H1 (cell line): ENCODE data around the gene ABCA13. TPM values are rescaled to one million over a fixed set of nuclear protein-coding genes. Genes with fewer than 3 reads are reported as not detected.

Source experiments
- CTCF ChIA-PET: fragments of 300-600 bp; sonication (Branson Sonifier 250); formaldehyde crosslinking; loops from one replicate; lab custom pipeline; 2021; ENCODE audit not compliant: partially characterized antibody; lab: Charles Lee
- POLR2A ChIA-PET: fragments of 300-600 bp; sonication (Branson Sonifier 250); formaldehyde crosslinking; loops from one replicate; lab custom pipeline; 2021; ENCODE audit warnings: inconsistent platforms; ENCODE audit not compliant: partially characterized antibody; lab: Charles Lee
- DNase-seq, 2 experiments: peaks; one replicate each; pipeline versions ENCODE4 v3.0.0 to v3.0.0-alpha.2; 2010 to 2022; ENCODE audit warnings: low spot score in 2 of 2, low read depth in 1 of 2, mixed read lengths in 1 of 2
- FAIRE-seq: peaks from 2 replicates; lab custom pipeline; 2011; peaks lifted over from hg19 to GRCh38; lab: Jason Lieb, UNC
- H2AFZ ChIP-seq: 2 replicates; pipeline ENCODE4 v1.8.1; 2012; ENCODE audit warnings: low read length, inconsistent platforms
- H2AK5ac ChIP-seq: 2 replicates; pipeline ENCODE4 v1.6.1; 2013; ENCODE audit warnings: low read depth, low read length
- H2BK120ac ChIP-seq: replicated peaks from 2 replicates; pipeline ENCODE3; 2013; ENCODE audit warnings: low read depth, low read length, inconsistent platforms
- H2BK12ac ChIP-seq: 2 replicates; pipeline ENCODE4 v1.6.1; 2013; ENCODE audit warnings: low read depth, low read length
- H2BK15ac ChIP-seq: 2 replicates; pipeline ENCODE4 v1.6.1; 2013; ENCODE audit warnings: low read length
- H2BK20ac ChIP-seq: 2 replicates; pipeline ENCODE4 v1.6.1; 2013; ENCODE audit warnings: low read length
- H2BK5ac ChIP-seq: 2 replicates; pipeline ENCODE4 v1.6.1; 2013; ENCODE audit warnings: low read depth, low read length
- H3K14ac ChIP-seq: 2 replicates; pipeline ENCODE4 v1.6.1; 2013; ENCODE audit warnings: inconsistent platforms; ENCODE audit not compliant: insufficient read length
- H3K18ac ChIP-seq: 2 replicates; pipeline ENCODE4 v1.6.1; 2013; ENCODE audit warnings: low read length; ENCODE audit errors: extremely low read depth
- H3K23ac ChIP-seq: 2 replicates; pipeline ENCODE4 v1.6.1; 2013; ENCODE audit warnings: inconsistent platforms; ENCODE audit not compliant: insufficient read length
- H3K23me2 ChIP-seq: 2 replicates; pipeline ENCODE4 v1.6.1; 2013; ENCODE audit warnings: low read depth, low read length
- H3K27ac ChIP-seq: 2 replicates; pipeline ENCODE4 v1.6.1; 2011; ENCODE audit warnings: low read depth, low read length, inconsistent platforms
- H3K27me3 ChIP-seq, 4 experiments: replicated peaks in 1 of 4; 1 replicate in 1 of 4; 2 replicates in 3 of 4; pipeline versions ENCODE4 v1.6.1 to v1.8.1; 2011 to 2013; ENCODE audit warnings: low read length in 3 of 4, mild to moderate bottlenecking in 3 of 4, inconsistent platforms in 2 of 4, mixed read lengths in 2 of 4, moderate library complexity in 1 of 4; ENCODE audit not compliant: control insufficient read depth in 3 of 4, insufficient read depth in 3 of 4; ENCODE audit errors: extremely low read depth in 1 of 4
- H3K36me3 ChIP-seq, 4 experiments: 2 replicates each; pipeline versions ENCODE4 v1.6.1 to v1.8.1; 2011 to 2013; ENCODE audit warnings: mild to moderate bottlenecking in 4 of 4, low read length in 3 of 4, moderate library complexity in 2 of 4, control low read depth in 1 of 4, inconsistent platforms in 1 of 4; ENCODE audit not compliant: insufficient read depth in 4 of 4, control insufficient read depth in 2 of 4
- H3K4ac ChIP-seq: replicated peaks from 2 replicates; pipeline ENCODE3; 2013; ENCODE audit warnings: low read length, low read depth, mixed read lengths, inconsistent platforms; ENCODE audit not compliant: insufficient read length
- H3K4me1 ChIP-seq, 4 experiments: replicated peaks in 1 of 4; 1 replicate in 1 of 4; 2 replicates in 3 of 4; pipeline versions ENCODE4 v1.6.1 to v1.8.1; 2011 to 2013; ENCODE audit warnings: low read length in 3 of 4, inconsistent platforms in 2 of 4, mixed read lengths in 1 of 4; ENCODE audit not compliant: insufficient read depth in 4 of 4, control insufficient read depth in 3 of 4
- H3K4me2 ChIP-seq, 2 experiments: 2 replicates each; pipeline versions ENCODE4 v1.6.1 to v1.8.1; 2011 to 2013; ENCODE audit warnings: low read depth in 2 of 2, low read length in 2 of 2, control low read depth in 1 of 2, inconsistent platforms in 1 of 2, mild to moderate bottlenecking in 1 of 2; ENCODE audit not compliant: insufficient read depth in 1 of 2
- H3K4me3 ChIP-seq, 4 experiments: fragments of 200-600, 300-600 bp in 1 of 4; sonication (generic), shearing (Covaris generic), sonication (Bioruptor Twin) in 1 of 4; 2 replicates each; pipeline versions ENCODE4 v1.5.1 to v1.8.1; 2011 to 2016; ENCODE audit warnings: low read length in 4 of 4, low read depth in 3 of 4, control low read depth in 2 of 4, inconsistent platforms in 2 of 4, mild to moderate bottlenecking in 2 of 4, mixed read lengths in 1 of 4, moderate library complexity in 1 of 4; ENCODE audit not compliant: insufficient read depth in 2 of 4; ENCODE audit errors: extremely low read depth in 1 of 4
- H3K56ac ChIP-seq: replicated peaks from 2 replicates; pipeline ENCODE3; 2013; ENCODE audit warnings: low read depth, mild to moderate bottlenecking, mixed read lengths, low read length, inconsistent platforms; ENCODE audit not compliant: insufficient read length
- H3K79me1 ChIP-seq: 2 replicates; pipeline ENCODE4 v1.6.1; 2013; ENCODE audit warnings: low read depth, low read length, control low read depth
- H3K79me2 ChIP-seq, 2 experiments: 2 replicates each; pipeline versions ENCODE4 v1.6.1 to v1.8.1; 2012 to 2013; ENCODE audit warnings: low read length in 2 of 2, mild to moderate bottlenecking in 2 of 2, inconsistent platforms in 1 of 2; ENCODE audit not compliant: insufficient read depth in 2 of 2, control insufficient read depth in 1 of 2
- H3K9ac ChIP-seq, 4 experiments: replicated peaks in 1 of 4; 1 replicate in 1 of 4; 2 replicates in 3 of 4; pipeline versions ENCODE4 v1.6.1 to v1.8.1; 2011 to 2013; ENCODE audit warnings: low read depth in 3 of 4, low read length in 3 of 4, control low read depth in 2 of 4, mild to moderate bottlenecking in 2 of 4, moderate library complexity in 2 of 4, inconsistent platforms in 1 of 4; ENCODE audit errors: extremely low read depth in 1 of 4
- H3K9me3 ChIP-seq, 2 experiments: 2 replicates each; pipeline versions ENCODE4 v1.6.1 to v1.8.1; 2012 to 2013; ENCODE audit warnings: mild to moderate bottlenecking in 2 of 2, moderate library complexity in 2 of 2, control low read depth in 1 of 2, inconsistent platforms in 1 of 2, low read depth in 1 of 2, low read length in 1 of 2, mixed read lengths in 1 of 2; ENCODE audit not compliant: insufficient read depth in 2 of 2
- H4K20me1 ChIP-seq, 2 experiments: replicated peaks in 1 of 2; 2 replicates each; pipeline versions ENCODE3 to v1.8.1; 2011 to 2013; ENCODE audit warnings: inconsistent platforms in 2 of 2, low read length in 2 of 2, mild to moderate bottlenecking in 1 of 2; ENCODE audit not compliant: insufficient read depth in 2 of 2, control insufficient read depth in 1 of 2
- H4K5ac ChIP-seq: 2 replicates; pipeline ENCODE4 v1.6.1; 2013; ENCODE audit warnings: low read length, low read depth, mixed read lengths, inconsistent platforms; ENCODE audit not compliant: insufficient read length
- H4K8ac ChIP-seq: 2 replicates; pipeline ENCODE4 v1.8.0; 2013; ENCODE audit warnings: mild to moderate bottlenecking, moderate library complexity, low read length, inconsistent platforms; ENCODE audit not compliant: insufficient read depth; ENCODE audit errors: extremely low read depth
- H4K91ac ChIP-seq: replicated peaks from 2 replicates; pipeline ENCODE3; 2013; ENCODE audit warnings: low read length, mixed read lengths, inconsistent platforms; ENCODE audit not compliant: insufficient read length
- HDAC2 ChIP-seq, 2 experiments: fragments of 300-600 bp in 1 of 2; sonication (generic) in 1 of 2; IDR thresholded peaks; 2 replicates each; pipeline ENCODE4 v1.6.1; 2011 to 2012; ENCODE audit warnings: low read depth in 2 of 2, low read length in 2 of 2, mild to moderate bottlenecking in 2 of 2, moderate library complexity in 2 of 2, borderline replicate concordance in 1 of 2, inconsistent platforms in 1 of 2
- KDM4A ChIP-seq: IDR thresholded peaks from one replicate; pipeline ENCODE4 v1.7.1; 2012; ENCODE audit warnings: low read depth, mild to moderate bottlenecking, moderate library complexity, low read length, inconsistent platforms; ENCODE audit not compliant: severe bottlenecking
- NANOG ChIP-seq: IDR thresholded peaks from 2 replicates; pipeline ENCODE4 v1.6.1; 2011; ENCODE audit warnings: low read length, low read depth, mild to moderate bottlenecking, inconsistent platforms; ENCODE audit not compliant: insufficient read depth, poor library complexity, severe bottlenecking
- RNF2 ChIP-seq: fragments of 200-900, 300-1000 bp; sonication (generic); IDR thresholded peaks from 2 replicates; pipeline ENCODE4 v1.7.1; 2016; ENCODE audit warnings: borderline replicate concordance, low read depth, mild to moderate bottlenecking, antibody characterized with exemption, low read length; ENCODE audit not compliant: poor library complexity, severe bottlenecking; ENCODE audit errors: missing control alignments
- SAP30 ChIP-seq: fragments of 300-600 bp; sonication (generic); IDR thresholded peaks from 2 replicates; pipeline ENCODE4 v1.7.1; 2012; ENCODE audit warnings: low read length, moderate library complexity, mild to moderate bottlenecking, inconsistent platforms; ENCODE audit not compliant: insufficient read depth, insufficient replicate concordance
- TCF12 ChIP-seq: IDR thresholded peaks from 2 replicates; pipeline ENCODE4 v1.6.1; 2011; ENCODE audit warnings: low read depth, mild to moderate bottlenecking, low read length
- ZNF274 ChIP-seq: IDR thresholded peaks from 2 replicates; pipeline ENCODE4 v1.7.0; 2012; ENCODE audit warnings: low read length, borderline replicate concordance; ENCODE audit errors: extremely low read depth
- WGBS, 2 experiments: shearing (Covaris generic) in 1 of 2; methylation state at CpG; one replicate each; pipeline versions ENCODE4 v1.1.6 to v1.1.7; 2013 to 2015; ENCODE audit warnings: low lambda C conversion rate in 2 of 2, mixed read lengths in 2 of 2, inconsistent platforms in 1 of 2, low coverage in 1 of 2, missing lambda C conversion rate in 1 of 2; ENCODE audit not compliant: insufficient replicate concordance in 2 of 2, insufficient coverage in 1 of 2, insufficient read length in 1 of 2; ENCODE audit errors: extremely low coverage in 1 of 2, missing lambda C conversion rate in 1 of 2; 5-methylcytosine and 5-hydroxymethylcytosine counted together
- polyA plus RNA-seq, 7 experiments: library from polyadenylated mRNA; depleted of rRNA in 3 of 7; stranded (reverse) in 5 of 7; unstranded in 2 of 7; fragments of >200 nt in 5 of 7; fragments of 200-250 nt in 2 of 7; gene quantifications; 1 replicate in 5 of 7; 2 replicates in 1 of 7; 4 replicates in 1 of 7; pipeline versions ENCODE4 v1.2.1 to v1.2.3, GENCODE V29; 2011 to 2013; ENCODE audit warnings: missing spikeins in 2 of 7, mixed read lengths in 2 of 7
- total RNA-seq: library from RNA; stranded (reverse); fragmentation: NEBNext Ultra II Directional; extraction: Animal tissue kit (Norgen Biotek cat#: 25700); gene quantifications from 2 replicates; pipeline ENCODE4 v1.2.1, GENCODE V29; 2021

The ABCA13 gene
- total and polyA plus RNA-seq, 2 of the 8 experiments (the other 6 are each of a cell fraction or from before 2014, with no cell fraction given) = 0.07 to 0.09 TPM

DNA sequence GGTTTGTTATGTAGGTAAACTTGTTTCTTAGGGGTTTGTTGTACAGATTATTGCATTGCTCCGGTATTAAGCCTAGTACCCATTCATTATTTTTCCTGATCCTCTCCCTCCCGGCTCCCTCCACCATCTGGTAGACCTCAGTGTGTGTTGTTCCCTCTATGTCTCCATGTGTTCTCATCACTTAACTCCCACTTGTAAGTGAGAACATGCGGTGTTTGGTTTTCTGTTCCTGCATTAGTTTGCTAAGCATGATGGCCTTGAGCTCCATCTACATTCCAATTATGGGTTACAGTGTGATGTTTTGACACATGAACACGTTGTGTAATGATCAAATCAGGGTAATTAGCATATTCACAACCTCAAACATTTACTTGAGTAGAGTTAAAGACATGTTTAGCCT, 237.5 kb downstream of the ABCA13 start:
- Histone ChIP-seq H3K4ac (no peak overlapping the region), H3K18ac (no peak overlapping the region), H4K8ac (no peak overlapping the region), H3K36me3 (no peaks in the 10 kb centered on the region), H3K4me2 (no peak overlapping the region), H3K9ac (no peak overlapping the region), H3K23me2 (no peaks in the 10 kb centered on the region), H3K27me3 (peaks cover 0 to 2% (median 0%) of the 10 kb centered on the region in 4 experiments; a peak in 1 of 7 replicates), H2AK5ac (no peak overlapping the region), H3K79me1 (no peaks in the 10 kb centered on the region), H3K4me3 (no peak overlapping the region), H3K23ac (no peak overlapping the region), H3K9me3 (no peaks in the 10 kb centered on the region), H3K14ac (no peak overlapping the region), H2BK20ac (no peak overlapping the region), H2AFZ (no peak overlapping the region), H4K5ac (no peak overlapping the region), H3K4me1 (no peaks in the 10 kb centered on the region), H2BK12ac (no peak overlapping the region), H4K20me1 (no peaks in the 10 kb centered on the region), H2BK120ac (no peak overlapping the region), H3K79me2 (no peaks in the 10 kb centered on the region), H4K91ac (no peak overlapping the region), H3K56ac (no peak overlapping the region), H2BK5ac (no peak overlapping the region), H2BK15ac (no peak overlapping the region), H3K27ac (no peak overlapping the region)
- TF ChIP-seq ZNF274 = no peak
- no peak for TF ChIP-seq HDAC2 (IDR thresholded peaks at IDR 0.05; ENCODE audit: borderline replicate concordance in 1 of 2, low read depth in 2 of 2, low read length in 2 of 2)
- no peak for TF ChIP-seq RNF2
- TF ChIP-seq NANOG = no peak
- no peak for TF ChIP-seq TCF12
- no peak for TF ChIP-seq KDM4A
- TF ChIP-seq SAP30 = no peak
- DNase-seq (no peak), FAIRE-seq (no peak)
- 92% methylated on average over 4 of the region's 4 CpGs; no CpG with 5 or more reads in 1 of the 2 experiments for WGBS, 2 experiments
- ChIA-PET POLR2A (no interaction called here), CTCF (no interaction called here)
